SKM-1 (cell line): Measurements from ENCODE around the gene SWAP70.
A peak's percentile ranks its signal among the peaks of the same experiment; 100 is the strongest.

Source experiments
- DNase-seq: peaks from one replicate; lab custom pipeline; 2025; ENCODE audit not compliant: unreplicated experiment; lab: John Stamatoyannopoulos, UW

SWAP70 gene

DNA sequence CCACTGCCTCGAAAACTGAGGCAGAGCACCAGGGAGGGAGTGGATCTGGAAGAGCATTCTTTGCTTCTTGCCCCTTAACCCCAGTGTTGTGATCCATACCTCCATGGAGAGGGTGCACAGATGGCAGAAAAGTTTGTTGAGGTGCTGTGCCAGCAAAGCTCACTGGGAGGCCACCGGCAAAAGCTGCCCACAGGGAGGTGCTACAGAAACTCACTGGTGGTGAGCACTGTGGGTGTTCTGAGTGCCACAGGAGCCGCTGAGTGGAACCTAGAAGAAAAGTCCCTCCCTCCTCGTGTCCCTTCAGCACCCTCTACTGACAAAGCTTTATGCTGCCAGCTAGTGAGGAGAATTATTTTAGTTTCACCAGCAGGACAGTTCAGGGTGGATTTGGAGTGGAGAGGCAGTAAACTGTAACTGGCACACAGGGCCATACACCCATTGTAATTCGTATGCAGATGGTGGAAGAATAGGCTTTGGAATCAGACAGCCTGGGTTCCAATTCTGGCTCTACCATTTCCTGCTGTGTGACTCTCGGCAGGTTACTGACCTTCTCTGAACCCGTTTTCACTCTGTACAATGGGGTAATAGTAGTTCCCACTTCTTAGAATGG, 84.6 kb downstream of the SWAP70 start:
- DNase-seq: peak; percentile 83

DNA sequence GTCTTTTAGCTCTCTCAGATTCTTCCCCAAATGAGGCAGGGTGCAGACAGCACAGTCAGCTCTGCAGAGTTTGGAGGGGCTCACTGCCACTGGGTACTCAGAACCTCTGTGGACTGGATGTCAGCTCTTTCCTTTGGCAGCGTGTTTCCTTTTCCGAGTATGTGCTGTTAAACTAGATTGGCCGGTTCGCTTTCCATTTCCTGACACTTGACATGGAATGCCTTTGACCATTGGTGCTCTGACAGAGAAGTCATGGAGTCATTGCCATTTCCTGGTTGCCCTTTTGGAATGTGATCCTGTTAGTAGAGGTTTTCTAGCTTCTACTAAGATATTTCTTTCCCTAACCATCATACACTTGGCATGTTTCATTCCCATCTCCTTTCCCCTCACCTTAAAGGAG, 86.7 kb downstream of the SWAP70 start:
- DNase-seq: no peak

DNA sequence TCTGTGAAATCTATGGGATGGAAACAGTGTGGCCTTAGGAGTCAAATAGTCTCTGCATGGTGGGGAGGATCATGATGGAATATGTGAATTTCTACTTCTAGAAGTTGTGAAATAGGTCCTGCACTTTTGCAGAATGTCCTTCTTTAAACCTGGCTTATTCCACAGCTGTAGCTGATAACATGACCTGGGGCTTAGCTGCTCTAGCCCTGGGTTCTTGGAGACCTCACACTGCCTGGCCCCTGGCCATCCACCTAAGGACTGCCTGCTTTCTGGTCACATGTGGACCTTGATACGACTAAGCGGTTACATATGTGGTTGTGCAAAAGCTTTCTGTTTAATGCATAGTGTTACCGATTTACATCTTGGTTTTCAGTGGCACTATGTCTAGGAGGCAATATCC, 88.2 kb downstream of the SWAP70 start:
- DNase-seq: no peak

DNA sequence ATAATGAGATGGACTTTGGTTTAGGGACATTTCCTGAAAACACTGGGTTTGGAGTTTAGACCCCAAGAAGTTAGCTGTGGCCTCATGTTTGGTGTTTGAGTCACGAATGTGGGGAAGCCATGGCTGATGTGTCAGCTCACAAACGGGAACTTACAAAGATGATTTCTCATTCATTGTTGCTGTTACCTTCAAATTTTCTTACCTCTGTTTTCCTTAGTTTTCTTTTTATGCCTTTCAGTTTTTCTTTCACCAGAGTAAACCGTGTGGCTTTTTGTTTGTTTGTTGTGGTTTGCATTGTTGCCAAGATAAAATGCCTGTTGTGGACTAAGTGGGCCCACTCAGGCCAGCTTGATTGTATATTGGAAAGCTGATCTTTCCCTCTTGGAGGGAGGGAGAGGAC, 89.1 kb downstream of the SWAP70 start:
- peak; percentile 18 for DNase-seq

DNA sequence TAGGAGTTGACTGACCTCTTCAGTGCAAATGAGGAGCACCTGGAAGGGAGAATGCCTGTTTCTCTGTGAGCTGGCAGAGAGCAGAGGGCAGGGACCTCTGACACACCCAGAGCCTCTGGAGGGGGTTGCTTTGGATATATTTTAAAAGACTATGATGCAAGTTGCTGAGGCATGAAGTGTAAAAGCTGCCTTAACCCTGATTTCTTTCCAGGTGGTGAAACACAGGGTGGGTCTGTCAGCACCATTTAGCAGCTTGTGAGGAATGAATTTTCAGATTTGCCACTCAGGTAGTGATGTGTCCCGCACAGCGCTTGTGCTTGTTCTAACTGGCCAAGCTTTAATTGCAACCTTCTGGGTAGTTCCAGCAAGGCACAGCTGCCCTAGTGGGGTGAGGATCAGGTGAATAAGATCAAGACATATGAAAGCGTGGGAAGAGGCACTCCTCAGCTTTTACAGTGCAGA, 90.2 kb downstream of the SWAP70 start:
- no peak for DNase-seq

DNA sequence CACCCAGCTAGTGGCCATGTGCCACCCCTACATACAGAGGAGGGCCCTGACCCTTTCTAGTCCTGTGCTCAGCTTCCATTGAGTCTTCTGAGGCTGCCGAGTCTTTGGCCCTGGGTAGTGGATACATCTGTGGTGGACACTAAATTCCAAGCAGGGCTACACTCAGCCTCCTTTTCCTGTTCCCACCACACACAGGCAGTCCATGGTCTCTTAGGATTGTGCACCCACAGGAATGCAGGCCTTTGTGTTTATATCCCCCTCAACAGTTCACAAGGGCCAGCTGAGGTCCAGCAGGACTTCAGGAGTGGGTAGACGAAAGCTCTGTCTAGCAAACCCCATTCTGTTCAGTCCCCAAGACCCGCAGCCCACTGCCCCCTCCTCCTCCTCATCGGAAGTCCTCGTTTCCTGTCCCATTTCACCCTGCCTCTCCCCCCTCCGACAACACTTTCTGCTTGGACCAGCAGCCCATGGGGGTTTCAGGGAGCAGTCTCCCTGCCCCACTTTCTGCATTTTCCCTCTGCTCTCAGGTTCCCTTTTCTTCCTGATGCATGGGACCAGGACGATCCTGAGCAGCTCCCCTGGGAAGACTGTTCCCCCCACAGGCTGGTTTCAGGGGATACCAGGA, 91.8 kb downstream of the SWAP70 start:
- no peak for DNase-seq

DNA sequence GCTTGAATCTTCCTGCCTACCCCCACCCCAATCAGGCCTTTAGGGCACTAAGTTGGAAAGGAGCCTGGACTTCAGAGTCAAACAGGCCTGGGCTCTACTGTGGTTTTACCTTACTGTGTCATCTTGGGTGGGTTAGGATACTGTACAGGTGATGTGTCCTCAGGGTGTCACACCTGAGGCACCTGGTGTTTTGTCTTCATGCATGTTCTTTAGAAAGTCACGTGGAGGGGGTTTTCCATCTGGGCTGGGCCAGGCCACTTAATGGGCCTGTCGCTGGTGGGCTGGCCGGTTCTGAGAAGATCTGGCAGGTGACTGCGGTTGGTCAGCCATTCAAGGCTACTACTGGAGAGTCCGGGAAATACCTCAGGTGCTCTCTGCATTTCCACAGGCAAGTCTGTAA, 92.6 kb downstream of the SWAP70 start:
- no peak for DNase-seq

DNA sequence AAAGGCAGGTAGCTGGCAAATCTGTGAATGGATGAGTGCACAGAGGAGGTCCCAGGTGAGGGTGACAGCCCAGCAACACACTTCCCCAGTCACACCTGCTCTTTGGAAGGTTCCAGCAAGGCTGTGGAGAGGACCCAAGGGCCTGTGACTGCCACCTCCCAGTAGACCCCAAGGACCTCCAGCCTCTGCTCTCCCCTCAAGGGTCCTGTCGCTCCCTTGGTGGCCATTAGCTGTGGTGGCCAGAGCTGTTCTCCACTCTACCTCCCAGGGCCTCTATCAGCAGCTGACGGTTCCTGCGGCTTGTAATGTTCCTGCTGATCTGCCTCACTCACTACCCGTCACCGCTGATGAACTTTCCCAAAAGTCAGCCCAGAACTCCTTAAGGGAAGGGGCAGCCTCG, 93.0 kb downstream of the SWAP70 start:
- no peak for DNase-seq

DNA sequence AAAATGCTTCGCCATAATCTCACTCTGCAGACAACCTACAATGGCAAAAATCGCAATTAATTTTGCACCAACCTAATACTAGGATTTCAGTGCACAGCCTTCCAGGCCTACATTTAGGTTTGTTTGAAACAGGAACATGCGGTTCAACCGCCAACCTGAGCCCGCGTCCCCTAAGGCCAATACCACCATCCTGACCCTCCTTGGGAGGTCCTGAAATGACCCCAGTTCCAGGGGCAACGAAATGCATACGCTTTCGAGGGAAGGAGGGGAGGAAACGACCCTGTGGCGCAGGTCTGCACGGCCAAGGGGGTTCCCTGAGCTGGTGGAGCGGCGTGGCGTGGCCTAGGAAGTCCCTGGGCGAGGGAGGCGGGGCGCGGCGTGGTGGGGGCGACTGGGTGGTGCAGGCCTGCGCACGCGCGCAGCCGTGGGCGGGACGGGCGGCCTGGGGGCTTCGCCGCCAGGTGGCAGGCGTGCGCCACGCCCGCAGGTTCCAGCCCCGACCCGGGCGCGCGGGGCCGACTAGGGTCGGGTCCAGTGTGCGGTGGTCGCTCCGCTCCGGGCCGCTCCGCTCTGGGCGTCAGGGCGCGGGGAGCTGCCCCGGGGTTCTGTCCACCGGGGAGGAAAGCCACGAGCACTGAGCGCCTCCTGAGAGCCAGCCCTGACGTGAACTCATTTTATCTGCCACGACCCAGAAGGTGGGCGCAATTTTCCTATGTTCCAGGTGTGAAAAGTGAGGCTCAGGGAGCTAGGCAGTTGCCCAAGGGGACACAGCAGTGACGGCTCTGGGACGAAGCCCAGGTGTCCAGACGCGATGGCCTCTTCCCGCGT, 94.1 kb downstream of the SWAP70 start:
- peak; percentile 67 for DNase-seq

DNA sequence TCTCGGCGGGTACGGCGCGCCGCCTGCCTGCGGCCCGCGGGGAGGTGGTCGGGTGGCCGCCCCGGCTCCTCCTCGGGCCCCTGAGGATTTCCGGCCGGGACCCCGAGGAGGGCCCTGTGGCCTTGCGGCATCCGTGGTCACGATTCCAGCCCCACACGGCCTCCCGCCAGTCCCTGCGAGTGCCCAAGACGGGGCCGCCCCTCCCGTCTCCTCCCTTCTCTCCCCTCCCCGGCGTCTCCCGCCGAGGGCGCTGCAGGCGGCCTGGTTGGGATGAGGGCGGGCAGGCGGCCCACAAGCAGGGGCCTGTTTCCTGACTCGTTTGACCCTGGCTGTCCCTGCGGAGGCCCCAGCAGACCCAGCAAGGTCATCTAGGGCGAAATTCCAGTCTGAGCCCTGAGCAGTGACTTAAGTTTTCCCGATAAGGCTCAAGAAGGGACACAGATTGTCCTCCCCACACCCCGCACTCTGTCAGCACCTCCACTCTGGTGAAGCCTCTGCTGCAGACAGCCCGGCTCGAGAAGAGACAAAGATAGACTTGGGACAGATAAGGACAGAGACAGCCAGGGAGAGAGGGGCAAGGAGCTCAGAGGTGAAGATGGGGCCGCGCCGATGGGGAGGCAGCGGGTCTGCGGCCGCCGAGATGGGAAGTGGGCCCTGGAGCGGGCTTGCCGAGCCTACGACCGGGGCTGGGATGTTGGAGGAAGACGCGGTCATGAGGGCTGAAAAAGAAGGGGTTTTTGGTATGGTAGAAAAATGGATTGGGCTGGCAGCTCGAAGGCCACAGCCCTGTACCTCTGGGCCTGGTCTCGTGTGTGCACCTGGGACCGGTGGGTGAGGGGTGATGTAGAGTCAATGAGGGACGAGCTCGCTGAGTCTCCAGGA, 95.0 kb downstream of the SWAP70 start:
- no peak for DNase-seq

DNA sequence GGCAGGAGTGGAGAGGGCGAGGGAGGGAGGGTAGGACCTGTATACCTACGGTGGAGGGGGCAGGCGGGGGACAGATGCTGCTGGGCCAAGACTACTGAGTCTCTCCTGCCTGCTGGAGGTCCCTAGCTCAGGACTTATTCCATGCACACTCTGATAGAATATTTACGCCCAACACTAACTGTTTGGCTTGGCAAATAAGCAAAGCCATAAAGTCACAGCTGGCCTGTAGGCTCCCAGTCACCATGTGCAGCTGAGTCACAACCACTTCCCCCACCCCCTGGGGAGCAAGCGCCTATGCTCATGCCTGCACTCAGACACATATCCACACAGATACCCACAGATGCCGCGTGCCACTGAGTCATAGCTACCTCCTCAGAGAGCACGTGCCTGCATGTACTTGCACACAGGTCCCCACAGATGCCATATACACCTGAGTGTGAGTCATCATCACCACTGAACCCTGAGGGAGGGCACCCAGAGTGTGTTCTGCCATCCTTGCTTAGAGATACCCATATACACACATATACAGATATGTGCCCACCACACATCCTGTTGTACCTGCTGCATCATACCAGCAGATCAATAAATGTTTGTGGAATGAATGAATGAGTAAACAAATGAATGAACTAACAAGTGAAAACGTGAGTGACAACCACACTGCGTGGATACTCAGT, 95.8 kb downstream of the SWAP70 start:
- DNase-seq: peak; percentile 69

DNA sequence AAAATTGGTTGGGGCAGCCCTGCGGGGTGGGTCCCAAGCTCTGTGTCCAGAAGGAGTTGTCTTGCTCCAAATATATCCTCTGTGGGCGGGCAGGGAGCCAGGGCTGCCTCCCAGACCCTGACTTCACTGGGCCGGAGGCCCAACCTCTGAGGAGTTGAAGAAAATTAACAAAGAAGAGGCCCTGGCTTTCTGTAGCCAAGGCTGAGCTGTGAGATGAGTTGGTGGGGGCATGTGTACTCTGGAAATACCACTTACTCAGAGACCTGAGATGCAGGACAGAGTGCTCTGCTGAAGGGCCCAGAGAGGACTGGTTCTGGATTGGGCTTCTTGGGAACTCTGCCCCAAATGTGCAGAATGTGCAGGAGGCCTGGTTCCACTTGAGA, 96.3 kb downstream of the SWAP70 start:
- DNase-seq: no peak

DNA sequence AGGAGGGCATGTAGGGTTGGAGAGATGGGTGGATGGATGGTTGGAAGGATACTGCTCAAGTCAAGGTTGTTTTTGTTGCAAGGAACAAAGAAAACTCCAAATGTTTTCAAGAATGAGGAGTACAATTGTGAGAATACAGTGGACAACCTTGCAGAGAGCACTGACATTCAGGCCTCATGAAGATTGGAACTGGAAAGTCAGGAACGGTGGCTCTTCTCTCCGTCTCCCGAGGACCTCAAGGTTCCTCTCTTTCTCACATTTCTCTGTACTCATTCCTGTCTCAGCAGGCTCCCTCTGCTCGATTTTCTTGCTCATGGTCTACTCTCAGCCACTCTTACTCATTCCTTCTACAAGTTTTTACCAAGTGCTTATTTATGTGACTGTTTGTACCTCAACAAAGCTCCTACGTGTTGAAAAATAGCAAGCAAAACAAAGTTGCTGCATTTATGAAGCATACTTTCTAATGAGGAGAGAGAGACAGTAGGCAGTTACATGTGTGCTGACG, 97.6 kb downstream of the SWAP70 start:
- DNase-seq: no peak

DNA sequence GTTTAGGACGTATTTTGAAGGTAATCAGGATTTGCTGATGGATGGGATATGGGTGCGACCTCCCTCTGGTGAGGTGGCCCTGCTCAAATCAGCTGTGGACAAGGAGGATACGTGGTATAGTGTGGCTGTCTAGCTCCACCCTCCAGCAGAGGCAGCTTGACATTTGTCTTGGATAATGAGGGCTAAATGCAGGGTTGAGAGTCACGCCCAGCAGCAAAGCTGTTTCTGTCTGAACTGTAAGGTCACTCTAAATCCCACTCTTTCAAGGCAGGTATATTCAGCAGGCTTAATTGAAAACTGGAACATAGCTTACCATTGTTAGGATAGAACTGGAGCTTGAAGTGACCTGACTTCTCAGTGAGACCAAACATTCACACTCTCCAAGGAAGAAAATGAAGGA, 98.7 kb downstream of the SWAP70 start:
- DNase-seq: no peak

DNA sequence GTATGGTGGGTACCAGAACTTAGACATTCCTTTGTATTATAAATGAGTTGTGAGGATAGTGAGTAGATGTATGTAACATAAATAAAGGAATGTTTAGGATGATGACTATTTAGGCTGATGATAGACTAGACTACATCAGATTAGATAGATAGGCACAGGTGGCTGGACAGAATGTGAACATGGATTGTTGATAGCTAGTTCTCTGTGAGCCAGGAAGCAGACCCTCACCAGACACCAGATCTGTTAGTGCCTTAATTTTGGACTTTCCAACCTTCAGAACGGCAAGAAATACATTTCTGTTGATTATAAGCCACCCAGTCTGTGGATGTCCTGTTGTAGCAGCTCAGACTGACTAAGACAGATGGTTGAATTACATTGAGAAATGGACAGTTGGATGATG, 99.4 kb downstream of the SWAP70 start:
- no peak for DNase-seq

DNA sequence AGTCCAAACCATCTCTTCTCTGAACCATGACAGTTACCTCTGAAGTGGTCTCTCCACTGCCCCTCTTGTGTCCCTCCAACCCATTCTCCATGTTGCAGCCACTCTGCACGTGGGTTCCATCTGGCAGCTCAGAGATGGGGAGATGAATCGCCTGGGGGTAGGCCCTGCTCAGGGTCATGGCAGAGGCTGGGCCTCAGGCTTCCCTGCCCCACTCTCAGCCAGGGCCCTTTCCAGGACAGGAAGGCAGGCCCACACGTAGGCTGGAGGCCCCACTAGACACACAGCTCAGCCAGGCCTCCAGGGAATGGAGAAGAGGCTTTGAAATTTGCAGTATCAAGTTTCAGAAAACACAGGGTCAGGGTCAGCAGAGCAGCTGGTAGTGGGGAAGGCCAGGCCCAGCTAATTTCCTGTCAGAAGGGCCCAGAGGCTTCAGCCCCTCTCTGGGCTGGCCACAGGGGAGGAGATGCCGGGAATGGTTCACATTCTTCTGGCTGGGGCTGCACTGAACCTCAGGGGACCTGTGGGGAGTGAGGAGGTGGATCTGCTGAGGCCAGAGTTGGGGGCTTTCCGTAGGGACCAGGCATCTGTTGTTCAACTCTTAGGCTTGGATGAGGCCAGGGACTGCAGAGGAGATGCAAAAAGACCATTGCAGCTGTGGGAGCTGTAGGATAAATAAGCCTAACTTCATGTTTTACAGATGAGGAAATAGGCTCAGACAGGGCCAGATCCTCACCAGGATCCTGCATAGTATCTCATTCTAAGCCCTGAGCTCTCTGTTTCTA, 101.6 kb downstream of the SWAP70 start:
- no peak for DNase-seq

DNA sequence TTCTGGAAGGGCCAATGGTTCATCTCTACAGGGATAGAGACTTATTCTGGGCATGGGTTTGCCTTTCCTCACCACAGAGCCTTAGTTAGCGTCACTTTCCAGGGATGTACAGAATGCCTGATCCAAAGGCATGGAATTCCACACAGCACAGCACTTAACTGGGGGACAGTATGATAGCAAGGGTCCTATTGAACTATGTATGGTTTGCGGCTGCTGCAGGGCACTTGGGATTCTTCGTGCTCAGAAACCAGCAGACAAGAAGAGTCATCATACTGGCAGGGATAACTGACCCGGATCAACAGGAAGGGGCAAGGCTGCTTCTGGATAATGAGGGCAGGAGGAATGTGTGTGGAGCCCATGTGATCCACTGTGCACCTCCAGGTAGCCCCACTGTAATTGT, 105.7 kb downstream of the SWAP70 start:
- no peak for DNase-seq

DNA sequence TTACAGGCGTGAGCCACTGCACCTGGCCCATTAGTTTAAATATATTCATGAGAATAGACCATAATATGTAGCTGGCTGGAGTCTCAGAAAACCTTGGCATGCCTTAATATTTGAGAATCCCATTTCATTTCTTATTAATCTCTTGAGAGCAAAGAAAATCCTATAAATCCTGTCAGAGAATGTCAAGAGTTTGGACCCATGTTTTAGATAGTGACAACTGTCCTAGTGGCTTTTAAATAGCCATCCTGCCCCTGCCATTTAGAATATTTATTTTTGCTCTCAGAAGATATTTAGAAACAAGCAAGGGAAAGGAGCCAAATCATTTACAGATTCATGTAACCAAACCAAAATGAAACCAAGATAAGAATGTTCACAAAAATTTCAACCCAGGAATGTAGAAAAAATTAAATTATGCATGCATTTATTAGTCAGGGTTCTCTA, 107.2 kb downstream of the SWAP70 start:
- DNase-seq: no peak

DNA sequence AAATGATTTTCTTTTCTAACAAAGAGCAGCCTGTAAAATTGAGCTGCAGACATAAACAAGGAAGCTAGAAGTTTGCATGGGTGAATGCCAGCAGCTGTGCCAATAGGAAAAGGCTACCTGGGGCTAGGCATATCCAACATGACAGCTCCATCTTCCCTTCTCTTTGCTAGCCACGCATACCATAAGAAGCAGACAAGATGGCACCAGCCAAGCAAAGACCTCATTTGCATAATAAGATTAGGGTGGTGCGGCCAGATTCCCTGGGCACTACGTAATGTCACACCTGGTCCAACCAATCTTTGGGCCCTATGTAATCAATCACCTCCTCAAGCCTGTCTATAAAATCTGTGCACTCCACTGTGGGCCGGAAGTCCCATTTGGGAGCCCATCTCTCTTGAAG, 108.3 kb downstream of the SWAP70 start:
- no peak for DNase-seq

DNA sequence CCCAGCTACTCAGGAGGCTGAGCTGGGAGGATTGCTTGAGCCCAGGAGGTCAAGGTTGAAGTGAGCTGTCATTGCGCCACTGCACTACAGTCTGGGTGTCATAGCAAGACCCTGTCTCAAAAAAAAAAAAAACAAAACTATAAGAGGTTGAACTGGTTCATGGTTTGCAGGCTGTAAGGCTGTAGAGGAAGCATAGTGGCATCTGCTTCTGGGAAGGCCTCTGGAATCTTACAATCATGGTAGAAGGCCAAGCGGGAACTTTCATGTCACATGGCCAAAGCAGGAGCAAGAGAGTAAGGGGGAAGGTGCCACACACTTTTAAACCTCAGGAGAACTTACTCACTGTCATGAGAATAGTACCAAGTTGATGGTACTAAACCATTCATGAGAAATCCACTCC, 109.6 kb downstream of the SWAP70 start:
- DNase-seq: no peak
